Lower lobe of right lung (tissue), 2 donors: Measurements from ENCODE around the gene BAG2. TPM values are rescaled to one million over a fixed set of nuclear protein-coding genes. Genes with fewer than 3 reads are reported as not detected.

Experiments
- ATAC-seq, 2 donors: fragments of 200-7000 bp; cut with Tn5 transposase; one replicate each; pipeline ENCODE4 v1.9.1; 2020 to 2022; ENCODE audit warnings: mild to moderate bottlenecking in 2 of 2, moderate library complexity in 2 of 2
- DNase-seq: peaks from one replicate; pipeline ENCODE4 v3.0.0-alpha.2; 2020
- H3K27ac ChIP-seq: fragments of 200-600 bp; one replicate; pipeline ENCODE4 v1.8.0; 2022
- H3K27me3 ChIP-seq: fragments of 200-600 bp; one replicate; pipeline ENCODE4 v1.8.0; 2022; ENCODE audit warnings: low read depth
- H3K36me3 ChIP-seq: fragments of 200-600 bp; one replicate; pipeline ENCODE4 v1.8.0; 2022; ENCODE audit warnings: mild to moderate bottlenecking
- H3K4me1 ChIP-seq: fragments of 200-600 bp; one replicate; pipeline ENCODE4 v1.8.0; 2022
- H3K4me3 ChIP-seq: fragments of 200-600 bp; one replicate; pipeline ENCODE4 v1.8.0; 2022; ENCODE audit warnings: mild to moderate bottlenecking
- H3K9me3 ChIP-seq: fragments of 200-600 bp; one replicate; pipeline ENCODE4 v1.8.0; 2022
- CTCF ChIP-seq: fragments of 200-600 bp; IDR thresholded peaks from one replicate; pipeline ENCODE4 v1.8.0; 2022; ENCODE audit warnings: antibody characterized with exemption, mild to moderate bottlenecking
- intact Hi-C: fragments of 100-400 bp; cut with DNase I; formaldehyde crosslinking; loops from one replicate; pipeline ENCODE4 v1.11.0; 2022
- total RNA-seq: library from RNA; stranded (reverse); fragmentation: NEBNext Ultra II Directional; extraction: Animal tissue kit (Norgen Biotek cat#: 25700); gene quantifications from one replicate; pipeline ENCODE4 v1.2.1, GENCODE V29; 2021
- donor health status: DM: no; HTN: yes; CAD: no; lungs with severe emphysema.

BAG2 gene
- total RNA-seq, 1 donor from 2014 or later = 5.1 TPM

GRCh38 chr6:57173886-57174510 lies 1.9 kb downstream of the BAG2 start:
- peaks cover 17% of the 10 kb centered on the region for H3K4me1 ChIP-seq
- no peaks in the 10 kb centered on the region for H3K9me3 ChIP-seq
- H3K4me3 ChIP-seq = peak overlapping the region; percentile 61
- intact Hi-C loops = no loop called here
- TF ChIP-seq CTCF = no peak
- H3K27ac ChIP-seq = peak overlapping the region; percentile 16
- H3K36me3 ChIP-seq = no peaks in the 10 kb centered on the region
- no peaks in the 10 kb centered on the region for H3K27me3 ChIP-seq
- peak in 1 of 2 donors; percentile 23 for ATAC-seq
- DNase-seq = no peak

- DNase-seq (no peak), ATAC-seq (no peak)
- no peaks in the 10 kb centered on the region for H3K36me3 ChIP-seq
- no peak for TF ChIP-seq CTCF
- no peak overlapping the region for H3K27ac ChIP-seq
- intact Hi-C loops = no loop called here
- H3K4me1 ChIP-seq = peaks cover 17% of the 10 kb centered on the region
- peak overlapping the region; percentile 61 for H3K4me3 ChIP-seq
- H3K27me3 ChIP-seq = no peaks in the 10 kb centered on the region
- H3K9me3 ChIP-seq = no peaks in the 10 kb centered on the region
Measured at GRCh38 chr6:57174511-57174907, 2.4 kb downstream of the BAG2 start.

- Histone ChIP-seq H3K27me3 (no peaks in the 10 kb centered on the region), H3K9me3 (no peaks in the 10 kb centered on the region), H3K4me1 (peaks cover 13% of the 10 kb centered on the region), H3K4me3 (no peak overlapping the region), H3K36me3 (peaks cover 10% of the 10 kb centered on the region), H3K27ac (peak overlapping the region; percentile 31)
- no peak for DNase-seq
- no peak for TF ChIP-seq CTCF
- intact Hi-C loops = no loop called here
- ATAC-seq = peak in 1 of 2 donors; percentile 14
Measured at GRCh38 chr6:57177545-57178265, 5.6 kb downstream of the BAG2 start.

GRCh38 chr6:57180596-57180995 lies 8.5 kb downstream of the BAG2 start:
- intact Hi-C loops = no loop called here
- Histone ChIP-seq H3K27ac (no peak overlapping the region), H3K4me3 (no peak overlapping the region), H3K27me3 (no peaks in the 10 kb centered on the region), H3K9me3 (no peaks in the 10 kb centered on the region), H3K36me3 (peaks cover 28% of the 10 kb centered on the region), H3K4me1 (no peaks in the 10 kb centered on the region)
- DNase-seq (no peak), ATAC-seq (no peak)
- TF ChIP-seq CTCF = no peak

- no peak for DNase-seq
Measured at GRCh38 chr6:57182017-57182432, 9.9 kb downstream of the BAG2 start.

More at GRCh38 chr6:57182017-57182432, 9.9 kb downstream of the BAG2 start:
- intact Hi-C loops = no loop called here
- H3K36me3 ChIP-seq = peaks cover 28% of the 10 kb centered on the region
- no peak overlapping the region for H3K27ac ChIP-seq
- no peak for TF ChIP-seq CTCF
- H3K4me1 ChIP-seq = no peaks in the 10 kb centered on the region
- no peaks in the 10 kb centered on the region for H3K27me3 ChIP-seq
- no peaks in the 10 kb centered on the region for H3K9me3 ChIP-seq
- H3K4me3 ChIP-seq = no peak overlapping the region
- ATAC-seq = peak; percentile 58 to 85
